DMS79 treated with DMSO at 0.1 percent for 48 hours (cell line): ENCODE measurements around the gene TBX21.

Experiments used
- DNase-seq: peaks from one replicate; lab custom pipeline; 2025; lab: John Stamatoyannopoulos, UW

Gene TBX21

GRCh38 chr17:47774987-47775580 lies 42.0 kb downstream of the TBX21 start:
- peak; percentile 56 for DNase-seq

- peak; percentile 38 for DNase-seq
These were observed 43.5 kb downstream of the TBX21 start for GRCh38 chr17:47776330-47777197.

DNA sequence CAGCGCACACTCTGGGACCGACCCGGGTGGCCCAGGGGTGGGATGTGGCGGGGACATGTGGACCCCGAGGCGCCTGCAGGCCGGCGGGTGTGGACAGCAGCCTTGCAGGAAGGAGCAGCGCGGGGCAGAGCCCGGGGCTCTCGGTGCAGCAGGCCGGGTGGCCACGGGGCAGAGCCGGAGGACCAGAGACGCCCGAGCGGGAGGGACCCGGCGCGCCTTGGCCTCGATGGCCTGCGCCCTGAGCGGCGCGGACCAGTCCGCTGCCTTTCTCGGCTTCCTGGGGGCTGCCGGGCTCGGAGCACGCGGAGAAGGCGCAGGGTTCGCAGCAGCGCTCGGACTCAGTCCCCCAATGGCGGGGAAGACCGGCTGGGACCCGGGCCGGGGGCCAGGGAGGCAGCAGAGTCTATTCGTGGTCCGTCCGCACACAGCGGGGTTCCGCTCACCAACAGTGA lies 45.2 kb downstream of the TBX21 start:
- DNase-seq: no peak

GRCh38 chr17:47781397-47781796 lies 48.4 kb downstream of the TBX21 start:
- no peak for DNase-seq

GRCh38 chr17:47785538-47786123 lies 52.6 kb downstream of the TBX21 start:
- DNase-seq: no peak

- peak; percentile 52 for DNase-seq
These were observed 56.9 kb downstream of the TBX21 start for GRCh38 chr17:47789611-47790561.

DNA sequence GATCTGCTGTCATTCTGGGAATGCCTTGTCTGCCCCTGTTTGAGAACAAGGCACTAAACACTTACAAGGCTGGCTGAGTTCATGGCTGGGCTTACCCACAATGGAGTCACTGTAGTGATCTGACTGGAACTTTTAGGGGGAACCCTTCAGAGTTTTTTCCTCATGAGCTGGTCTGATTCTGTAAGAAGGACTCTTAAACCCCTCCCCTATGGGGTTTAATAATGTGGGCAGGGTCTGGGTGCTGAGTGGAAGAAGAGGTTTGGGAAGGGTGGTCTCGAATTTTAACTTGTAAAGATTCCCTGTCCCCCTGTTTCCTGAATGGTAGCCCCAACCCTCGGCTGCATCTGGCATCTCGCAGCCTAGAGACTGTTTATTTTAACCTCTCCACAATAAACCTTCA lies 58.0 kb downstream of the TBX21 start:
- DNase-seq: no peak

GRCh38 chr17:47792457-47792856 lies 59.4 kb downstream of the TBX21 start:
- DNase-seq: no peak

DNA sequence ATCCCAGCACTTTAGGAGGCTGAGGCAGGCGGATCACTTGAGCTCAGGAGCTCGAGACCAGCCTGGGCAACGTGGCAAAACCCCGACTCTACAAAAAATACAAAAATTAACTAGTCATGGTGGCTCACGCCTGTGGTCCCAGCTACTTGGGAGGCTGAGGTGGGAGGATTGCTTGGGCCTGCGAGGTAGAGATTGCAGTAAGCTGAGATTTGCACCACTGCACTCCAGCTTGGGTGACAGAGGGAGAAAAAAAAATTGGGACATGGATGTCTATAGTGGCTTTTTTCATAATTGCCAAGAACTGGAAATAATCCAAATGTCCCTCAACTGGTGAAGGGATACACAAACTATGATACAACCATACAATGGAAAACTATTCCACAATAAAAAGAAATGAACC lies 59.9 kb downstream of the TBX21 start:
- no peak for DNase-seq
